ENCODE data around the gene ASTN1.

ASTN1 gene

GRCh38 chr1:177024623-177025022, 139.9 kb downstream of the ASTN1 start:
- no peak for DNase-seq

- no peak for DNase-seq
These were observed 140.8 kb downstream of the ASTN1 start for GRCh38 chr1:177023726-177024125.

- DNase-seq = no peak
These were observed 141.3 kb downstream of the ASTN1 start for GRCh38 chr1:177023249-177023648.

- no peak for DNase-seq
These were observed 142.8 kb downstream of the ASTN1 start for GRCh38 chr1:177021687-177022086.

GRCh38 chr1:177020851-177021589, 143.5 kb downstream of the ASTN1 start:
- DNase-seq = no peak

- DNase-seq = no peak
These were observed 147.1 kb downstream of the ASTN1 start for GRCh38 chr1:177017287-177017852.

- no peak for DNase-seq
These were observed 150.2 kb downstream of the ASTN1 start for GRCh38 chr1:177014325-177014724.

GRCh38 chr1:177012342-177012925, 152.1 kb downstream of the ASTN1 start:
- DNase-seq = no peak

- no peak for DNase-seq
These were observed 153.0 kb downstream of the ASTN1 start for GRCh38 chr1:177011508-177011907.

GRCh38 chr1:177010211-177010825, 154.2 kb downstream of the ASTN1 start:
- DNase-seq = no peak

- no peak for DNase-seq
These were observed 155.9 kb downstream of the ASTN1 start for GRCh38 chr1:177008653-177009052.

- DNase-seq = no peak
These were observed 156.9 kb downstream of the ASTN1 start for GRCh38 chr1:177007437-177008161.

- DNase-seq = no peak
These were observed 161.6 kb downstream of the ASTN1 start for GRCh38 chr1:177002891-177003290.

GRCh38 chr1:177001556-177001955, 163.0 kb downstream of the ASTN1 start:
- DNase-seq = no peak

GRCh38 chr1:176998183-176998795, 166.2 kb downstream of the ASTN1 start:
- no peak for DNase-seq

- no peak for DNase-seq
These were observed 167.9 kb downstream of the ASTN1 start for GRCh38 chr1:176996456-176997090.

- DNase-seq = no peak
These were observed 169.4 kb downstream of the ASTN1 start for GRCh38 chr1:176994931-176995596.

GRCh38 chr1:176993587-176993986, 170.9 kb downstream of the ASTN1 start:
- DNase-seq = no peak

GRCh38 chr1:176989754-176990153, 174.8 kb downstream of the ASTN1 start:
- no peak for DNase-seq

- DNase-seq = no peak
These were observed 175.5 kb downstream of the ASTN1 start for GRCh38 chr1:176989023-176989422.

- no peak for DNase-seq
These were observed 177.5 kb downstream of the ASTN1 start for GRCh38 chr1:176987016-176987415.

GRCh38 chr1:176983731-176984130, 180.8 kb downstream of the ASTN1 start:
- no peak for DNase-seq
